ENCODE results near the gene KICS2.

The KICS2 gene

GRCh38 chr12:64236549-64236948 is 14.5 kb upstream of the KICS2 start:
- TF ChIP-seq, protein P1, sequence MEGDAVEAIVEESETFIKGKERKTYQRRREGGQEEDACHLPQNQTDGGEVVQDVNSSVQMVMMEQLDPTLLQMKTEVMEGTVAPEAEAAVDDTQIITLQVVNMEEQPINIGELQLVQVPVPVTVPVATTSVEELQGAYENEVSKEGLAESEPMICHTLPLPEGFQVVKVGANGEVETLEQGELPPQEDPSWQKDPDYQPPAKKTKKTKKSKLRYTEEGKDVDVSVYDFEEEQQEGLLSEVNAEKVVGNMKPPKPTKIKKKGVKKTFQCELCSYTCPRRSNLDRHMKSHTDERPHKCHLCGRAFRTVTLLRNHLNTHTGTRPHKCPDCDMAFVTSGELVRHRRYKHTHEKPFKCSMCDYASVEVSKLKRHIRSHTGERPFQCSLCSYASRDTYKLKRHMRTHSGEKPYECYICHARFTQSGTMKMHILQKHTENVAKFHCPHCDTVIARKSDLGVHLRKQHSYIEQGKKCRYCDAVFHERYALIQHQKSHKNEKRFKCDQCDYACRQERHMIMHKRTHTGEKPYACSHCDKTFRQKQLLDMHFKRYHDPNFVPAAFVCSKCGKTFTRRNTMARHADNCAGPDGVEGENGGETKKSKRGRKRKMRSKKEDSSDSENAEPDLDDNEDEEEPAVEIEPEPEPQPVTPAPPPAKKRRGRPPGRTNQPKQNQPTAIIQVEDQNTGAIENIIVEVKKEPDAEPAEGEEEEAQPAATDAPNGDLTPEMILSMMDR (IDR thresholded peaks at IDR 0.05): no peak
- DNase-seq (ENCODE audit: low spot score): no peak
- Histone ChIP-seq H3K4me3 (no peak overlapping the region), H3K27ac (no peak overlapping the region)

- no peak overlapping the region for H3K27ac ChIP-seq
- TF ChIP-seq, protein P1 (IDR thresholded peaks at IDR 0.05): no peak
- no peak for DNase-seq (ENCODE audit: low spot score)
- no peak overlapping the region for H3K4me3 ChIP-seq
These were observed 10.1 kb upstream of the KICS2 start for GRCh38 chr12:64232196-64232595.

DNA sequence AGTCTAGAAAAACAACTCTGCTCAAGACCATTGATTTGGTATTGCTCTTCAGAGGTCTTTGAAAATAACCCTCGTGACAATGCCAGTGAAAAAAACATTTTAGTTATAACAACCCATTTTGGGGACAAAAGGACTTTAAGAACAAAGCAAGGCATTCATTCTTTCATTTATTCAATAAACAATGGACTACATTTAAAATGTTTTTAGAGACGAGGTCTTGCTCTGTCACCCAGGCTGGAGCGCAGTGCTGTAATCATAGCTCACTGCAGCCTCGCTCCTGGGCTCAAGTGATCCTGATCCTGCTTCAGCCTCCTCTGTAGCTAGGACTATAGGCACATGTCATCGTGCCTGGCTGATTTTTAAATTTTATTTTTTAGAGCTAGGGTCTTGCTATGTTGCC is 7.7 kb upstream of the KICS2 start:
- TF ChIP-seq, protein P1 (IDR thresholded peaks at IDR 0.05): no peak
- Histone ChIP-seq H3K27ac (no peak overlapping the region), H3K4me3 (no peak overlapping the region)
- DNase-seq (ENCODE audit: low spot score): no peak

DNA sequence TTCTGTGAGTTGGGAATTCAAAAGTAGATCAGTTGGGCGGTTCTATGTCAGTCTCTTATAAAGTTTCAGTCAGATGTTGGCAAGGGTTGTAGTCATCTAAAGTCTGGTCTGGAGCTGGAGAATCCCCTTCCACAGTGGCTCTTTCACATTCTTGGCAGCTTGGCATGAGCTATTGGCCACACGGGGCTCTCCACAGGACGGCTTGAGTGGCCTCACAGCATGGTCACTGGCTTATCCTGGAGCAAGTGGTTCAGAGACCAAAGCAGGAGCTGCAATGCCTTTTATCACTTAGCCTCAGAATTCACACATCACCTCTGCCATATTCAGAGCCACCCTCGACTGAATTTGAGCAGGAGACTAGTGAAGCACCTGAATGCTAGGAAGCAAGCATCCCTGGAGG is 7.1 kb upstream of the KICS2 start:
- DNase-seq (ENCODE audit: low spot score): no peak
- no peak overlapping the region for H3K4me3 ChIP-seq
- no peak overlapping the region for H3K27ac ChIP-seq
- TF ChIP-seq, protein P1 (IDR thresholded peaks at IDR 0.05): no peak

GRCh38 chr12:64225626-64226025 is 3.5 kb upstream of the KICS2 start:
- DNase-seq (ENCODE audit: low spot score): no peak
- Histone ChIP-seq H3K4me3 (no peak overlapping the region), H3K27ac (no peak overlapping the region)
- TF ChIP-seq, protein P1 (IDR thresholded peaks at IDR 0.05): no peak

DNA sequence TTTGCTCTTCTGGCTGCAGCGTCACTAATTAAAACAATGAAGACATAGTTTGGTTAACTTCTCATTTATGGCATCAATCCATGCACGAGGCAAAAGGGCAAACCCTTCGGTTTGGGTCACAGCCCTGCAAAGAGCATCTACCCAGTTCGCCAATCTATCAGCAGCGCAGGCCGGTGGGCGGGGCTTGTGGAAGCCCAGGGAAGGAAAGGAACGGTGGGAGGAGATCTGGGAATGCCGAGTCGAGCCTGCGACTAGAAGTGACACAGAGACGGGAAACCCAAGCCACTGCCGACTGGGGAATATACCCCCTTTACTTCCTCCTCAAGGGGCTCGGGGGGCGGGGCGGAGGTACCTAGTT is 466 bp downstream of the KICS2 start:
- TF ChIP-seq, protein P1 (IDR thresholded peaks at IDR 0.05): no peak
- Histone ChIP-seq H3K27ac (peak overlapping the region; percentile 87 to 99), H3K4me3 (peak overlapping the region; percentile 99)
- peak; percentile 89 for DNase-seq (ENCODE audit: low spot score)

- TF ChIP-seq, protein P1 (IDR thresholded peaks at IDR 0.05): no peak
- Histone ChIP-seq H3K4me3 (no peak overlapping the region), H3K27ac (no peak overlapping the region)
- no peak for DNase-seq (ENCODE audit: low spot score)
These were observed 2.0 kb downstream of the KICS2 start for GRCh38 chr12:64220046-64220445.

Measured in coronary artery (tissue), 2 donors.